GM19023 (cell line): ENCODE measurements around the gene PCNX3.
"Not testable (repeated sequence)": the region's sequence is repeated elsewhere in the genome, so short reads cannot be mapped to it uniquely, and the experiment has no call there.

Experiments
- ATAC-seq: cut with Tn5 transposase; IDR thresholded peaks from one replicate; pipeline ENCODE4 v1.9.1; 2021; ENCODE audit warnings: mild to moderate bottlenecking, moderate library complexity; ENCODE audit not compliant: unreplicated experiment

The PCNX3 gene

DNA sequence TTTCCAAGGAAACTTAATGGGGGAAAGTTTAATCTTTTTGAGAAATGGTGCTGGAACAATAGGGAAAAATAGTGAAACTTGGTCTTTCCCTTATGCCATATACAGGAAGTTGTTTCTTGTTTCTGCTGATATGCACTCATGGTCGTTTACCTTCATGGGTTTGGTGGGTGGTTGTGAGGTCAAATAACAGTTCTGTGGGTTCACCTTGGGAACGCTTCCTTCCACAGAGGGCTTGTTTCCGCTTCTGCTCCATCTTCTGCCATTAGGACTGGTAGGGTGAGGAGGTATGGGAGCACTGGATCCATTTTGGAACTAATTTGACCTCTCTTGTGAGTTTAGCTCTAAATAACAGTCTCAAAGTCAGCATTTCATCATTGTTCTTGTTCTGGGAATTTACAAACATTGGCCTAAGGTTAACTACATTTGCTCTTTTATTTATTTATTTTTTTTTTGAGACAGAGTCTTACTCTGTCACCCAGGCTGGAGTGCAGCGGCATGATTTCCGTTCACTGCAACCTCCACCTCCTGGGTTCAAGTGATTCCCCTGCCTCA, 64.7 kb downstream of the PCNX3 start:
- ATAC-seq = no peak

DNA sequence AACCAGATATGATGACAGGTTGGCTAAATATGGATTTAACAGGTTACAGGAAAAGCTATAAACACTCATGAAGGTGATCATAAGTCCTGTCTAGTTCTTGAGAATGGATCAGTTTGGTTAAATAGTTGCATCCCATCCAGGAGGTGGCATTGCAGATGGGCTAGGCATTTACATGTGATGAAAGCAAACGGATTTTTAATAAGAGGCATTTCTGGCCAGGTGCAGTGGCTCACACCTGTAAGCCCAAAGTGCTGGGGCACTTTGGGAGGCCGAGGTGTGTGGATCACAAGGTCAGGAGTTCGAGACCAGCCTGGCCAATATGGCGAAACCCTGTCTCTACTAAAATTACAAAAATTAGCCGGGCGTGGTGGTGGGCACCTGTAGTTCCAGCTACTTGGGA, 67.9 kb downstream of the PCNX3 start:
- not testable (repeated sequence) for ATAC-seq

DNA sequence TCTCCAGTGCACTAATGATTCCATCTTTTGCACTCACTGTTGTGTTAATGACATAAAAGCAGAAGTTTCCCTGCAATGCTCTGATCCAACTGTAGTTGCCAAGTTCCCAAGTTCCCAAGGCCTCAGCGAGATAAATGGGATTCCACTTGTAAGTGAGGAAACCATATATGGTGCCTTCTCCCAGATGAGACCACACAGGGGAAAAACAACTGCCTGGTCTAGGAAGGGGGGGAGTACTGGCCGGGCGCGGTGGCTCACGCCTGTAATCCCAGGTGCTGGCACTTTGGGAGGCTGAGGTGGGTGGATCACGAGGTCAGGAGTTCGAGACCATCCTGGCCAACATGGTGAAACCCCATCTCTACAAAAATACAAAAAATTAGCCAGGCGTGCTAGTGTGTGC, 70.4 kb downstream of the PCNX3 start:
- no peak for ATAC-seq
